Amniotic stem cell (primary cell): ENCODE results near the gene COPRS.

ENCODE experiments used
- DNase-seq: peaks from one replicate; lab custom pipeline; 2025; lab: John Stamatoyannopoulos, UW

The COPRS gene

GRCh38 chr17:31807846-31808245, 51.2 kb downstream of the COPRS start:
- no peak for DNase-seq

GRCh38 chr17:31806921-31807320, 52.1 kb downstream of the COPRS start:
- no peak for DNase-seq

GRCh38 chr17:31803494-31804213, 55.4 kb downstream of the COPRS start:
- no peak for DNase-seq

- no peak for DNase-seq
Observed at GRCh38 chr17:31802502-31802901, 56.5 kb downstream of the COPRS start.
